ENCODE measurements around the gene KSR2.

The KSR2 gene

GRCh38 chr12:117489671-117490070 lies 479.1 kb downstream of the KSR2 start:
- DNase-seq (ENCODE audit: low read depth), result no peak
- TF ChIP-seq CTCF (IDR thresholded peaks at IDR 0.05; ENCODE audit: control insufficient read depth, insufficient read depth, low read depth, low read length, missing control alignments), result no peak
- no peak overlapping the region for H3K4me3 ChIP-seq (ENCODE audit: control insufficient read depth, low read depth, low read length)

- no peak for DNase-seq (ENCODE audit: low read depth)
- no peak overlapping the region for H3K4me3 ChIP-seq (ENCODE audit: control insufficient read depth, low read depth, low read length)
- TF ChIP-seq CTCF (IDR thresholded peaks at IDR 0.05; ENCODE audit: control insufficient read depth, insufficient read depth, low read depth, low read length, missing control alignments), result no peak
Measured at GRCh38 chr12:117486840-117487659, 481.7 kb downstream of the KSR2 start.

GRCh38 chr12:117485984-117486839 lies 482.6 kb downstream of the KSR2 start:
- no peak for TF ChIP-seq CTCF (IDR thresholded peaks at IDR 0.05; ENCODE audit: control insufficient read depth, insufficient read depth, low read depth, low read length, missing control alignments)
- no peak for DNase-seq (ENCODE audit: low read depth)
- H3K4me3 ChIP-seq (ENCODE audit: control insufficient read depth, low read depth, low read length), result no peak overlapping the region

- no peak for DNase-seq (ENCODE audit: low read depth)
- TF ChIP-seq CTCF (IDR thresholded peaks at IDR 0.05; ENCODE audit: control insufficient read depth, insufficient read depth, low read depth, low read length, missing control alignments), result no peak
- H3K4me3 ChIP-seq (ENCODE audit: control insufficient read depth, low read depth, low read length), result no peak overlapping the region
Measured at GRCh38 chr12:117484901-117485300, 483.9 kb downstream of the KSR2 start.

- no peak overlapping the region for H3K4me3 ChIP-seq (ENCODE audit: control insufficient read depth, low read depth, low read length)
- no peak for DNase-seq (ENCODE audit: low read depth)
- TF ChIP-seq CTCF (IDR thresholded peaks at IDR 0.05; ENCODE audit: control insufficient read depth, insufficient read depth, low read depth, low read length, missing control alignments), result no peak
Measured at GRCh38 chr12:117483501-117483900, 485.3 kb downstream of the KSR2 start.

- DNase-seq (ENCODE audit: low read depth), result no peak
- no peak for TF ChIP-seq CTCF (IDR thresholded peaks at IDR 0.05; ENCODE audit: control insufficient read depth, insufficient read depth, low read depth, low read length, missing control alignments)
- H3K4me3 ChIP-seq (ENCODE audit: control insufficient read depth, low read depth, low read length), result no peak overlapping the region
Measured at GRCh38 chr12:117481470-117481869, 487.3 kb downstream of the KSR2 start.
